Activated CD4-positive, alpha-beta T cell treated with anti-CD3 and anti-CD28 coated beads, Interleukin-2, Interleukin-6, amounts not matched to agents 100 ng/mL and 50 ng/mL, durations not matched to agents 16 hours and 8 hours (primary cell): ENCODE data around the gene BLMH.

Source experiments
- DNase-seq: peaks from one replicate; pipeline ENCODE4 v3.0.0-alpha.2; 2020

The BLMH gene

GRCh38 chr17:30302241-30302640, 10.5 kb upstream of the BLMH start:
- no peak for DNase-seq

DNA sequence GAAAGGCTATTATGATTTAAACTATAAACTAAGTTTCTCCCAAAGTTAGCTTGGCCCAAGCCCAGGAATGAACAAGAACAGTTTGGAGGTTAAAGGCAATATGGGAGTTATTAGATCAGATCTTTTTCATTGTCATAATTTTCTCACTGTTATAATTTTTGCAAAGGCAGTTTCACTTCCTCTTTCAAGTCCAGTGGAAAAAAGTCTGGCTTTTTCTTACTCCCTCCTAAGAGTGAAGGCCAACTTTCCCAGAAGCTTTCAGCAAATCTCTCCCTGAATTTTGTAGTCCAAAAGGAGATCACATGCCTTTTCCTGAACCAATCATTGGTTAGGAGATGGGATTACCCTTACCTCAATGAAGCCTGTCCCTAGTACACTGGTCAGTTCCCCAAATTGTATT, 9.1 kb upstream of the BLMH start:
- DNase-seq = no peak

DNA sequence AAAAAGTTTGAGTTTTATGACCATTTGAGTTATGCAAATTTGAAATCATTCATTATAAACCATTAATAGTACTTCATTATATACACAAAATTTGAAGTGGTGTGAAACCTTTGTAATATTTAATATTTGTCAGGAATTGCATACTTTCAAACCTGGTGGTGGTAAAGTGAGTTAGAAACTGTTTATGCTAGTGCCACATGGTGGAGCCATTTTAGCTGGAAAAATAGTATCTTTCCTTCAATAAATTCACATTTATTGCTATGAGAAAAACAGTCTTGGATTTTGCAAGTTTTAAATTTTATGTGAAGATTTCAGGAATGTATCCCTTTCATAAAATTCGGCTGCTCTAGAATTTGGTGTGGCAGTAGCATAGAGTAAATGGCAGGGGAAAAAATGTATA, 7.3 kb upstream of the BLMH start:
- DNase-seq = no peak

- no peak for DNase-seq
Observed at GRCh38 chr17:30297715-30298114, 6.0 kb upstream of the BLMH start.

GRCh38 chr17:30296499-30297080, 4.8 kb upstream of the BLMH start:
- no peak for DNase-seq

GRCh38 chr17:30292286-30292858, 628 bp upstream of the BLMH start:
- no peak for DNase-seq

DNA sequence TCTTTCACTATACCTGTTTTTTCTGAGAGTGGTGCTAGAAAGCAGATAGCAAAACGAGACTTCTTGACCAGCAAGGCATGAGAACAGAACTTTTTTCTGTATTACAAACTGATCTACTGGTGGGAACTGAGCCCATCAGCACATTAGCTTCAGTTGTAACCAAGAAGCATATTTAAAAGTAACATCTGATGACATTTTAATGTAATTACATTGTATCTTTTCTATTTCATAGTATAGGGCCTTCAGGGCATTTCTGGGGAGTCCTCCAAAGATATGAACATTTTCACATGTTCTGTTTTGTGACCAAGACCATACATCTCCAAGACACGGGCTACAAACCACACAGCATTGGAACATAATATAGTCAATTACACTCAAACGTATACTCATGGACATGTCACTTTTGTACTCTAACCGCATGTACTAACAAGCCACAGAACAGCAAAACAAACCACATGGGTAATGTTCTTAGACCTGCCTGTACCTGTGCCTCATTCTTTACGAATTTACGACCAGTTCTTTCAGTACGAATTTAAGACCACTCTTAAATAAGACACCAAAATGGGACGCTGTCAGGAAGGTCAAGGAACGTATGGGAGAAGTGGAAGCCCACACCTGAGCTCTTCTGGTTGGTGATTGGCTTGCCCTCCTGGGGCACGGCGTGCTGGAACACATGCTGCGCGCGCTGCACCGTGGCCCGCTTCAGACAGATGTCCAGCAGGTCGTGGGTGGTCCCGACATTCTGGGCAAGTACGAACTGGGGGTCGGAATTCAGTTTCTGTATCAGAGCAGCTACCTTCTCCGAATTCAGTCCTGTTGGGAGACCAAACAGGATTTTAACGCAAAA, 825 bp downstream of the BLMH start:
- peak; percentile 61 for DNase-seq

DNA sequence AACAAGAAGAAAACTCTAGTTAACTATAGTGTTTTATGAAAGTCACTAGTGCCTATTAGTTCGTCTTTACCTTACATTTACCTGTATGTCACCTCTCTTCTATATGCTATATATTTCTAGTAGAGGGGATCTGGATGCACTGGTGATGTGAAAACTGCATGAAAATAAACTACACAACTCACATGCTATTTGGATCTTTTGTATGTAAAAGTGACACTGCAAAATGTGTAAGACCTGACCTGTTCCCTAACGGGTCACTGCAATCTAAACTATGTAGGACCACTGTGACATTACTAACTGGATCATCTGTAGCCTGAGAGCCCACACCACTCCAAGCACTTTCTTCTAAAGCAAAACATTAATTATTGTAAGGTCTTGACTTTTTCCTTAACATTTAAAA, 1.7 kb downstream of the BLMH start:
- DNase-seq = no peak

DNA sequence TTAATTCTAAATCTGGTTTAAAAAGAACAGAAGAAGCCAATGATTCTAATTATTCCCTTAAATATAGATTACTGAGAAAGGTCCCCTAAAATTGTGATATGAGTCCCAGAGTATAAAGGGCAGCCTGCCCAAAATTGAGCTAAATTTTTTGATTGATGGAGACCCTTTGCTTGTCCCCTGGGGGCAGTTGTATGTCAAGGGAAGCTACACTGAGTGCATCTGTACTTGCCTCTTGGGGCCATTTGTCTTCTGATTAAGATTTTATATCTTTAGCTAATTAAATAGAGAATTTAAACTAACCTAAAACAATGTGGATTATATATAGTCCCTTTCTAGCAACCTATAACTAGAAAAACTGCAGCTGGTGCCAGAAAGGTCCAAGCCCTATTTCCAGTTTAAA, 12.6 kb downstream of the BLMH start:
- no peak for DNase-seq

DNA sequence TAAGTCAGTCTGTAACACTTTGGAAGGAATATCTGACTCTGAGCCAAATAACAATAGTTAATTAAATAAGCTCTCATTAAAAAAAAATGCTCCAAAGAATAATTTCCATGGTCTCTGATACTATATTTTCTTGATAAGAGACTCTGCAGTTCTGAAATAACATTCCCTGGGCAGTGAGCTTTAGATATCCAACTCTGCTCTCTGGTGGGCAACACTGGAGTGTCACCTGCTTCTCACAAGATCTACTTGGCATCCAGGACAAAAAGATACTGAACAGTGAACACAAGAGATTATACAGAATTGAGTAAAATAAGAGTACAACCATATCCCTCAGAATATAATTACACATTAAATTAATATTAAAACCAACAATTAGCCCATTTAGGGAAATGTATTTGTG, 13.7 kb downstream of the BLMH start:
- peak; percentile 5 for DNase-seq

GRCh38 chr17:30275911-30276310, 15.8 kb downstream of the BLMH start:
- no peak for DNase-seq

- DNase-seq = no peak
Observed at GRCh38 chr17:30274887-30275286, 16.9 kb downstream of the BLMH start.

GRCh38 chr17:30273373-30273772, 18.4 kb downstream of the BLMH start:
- no peak for DNase-seq

DNA sequence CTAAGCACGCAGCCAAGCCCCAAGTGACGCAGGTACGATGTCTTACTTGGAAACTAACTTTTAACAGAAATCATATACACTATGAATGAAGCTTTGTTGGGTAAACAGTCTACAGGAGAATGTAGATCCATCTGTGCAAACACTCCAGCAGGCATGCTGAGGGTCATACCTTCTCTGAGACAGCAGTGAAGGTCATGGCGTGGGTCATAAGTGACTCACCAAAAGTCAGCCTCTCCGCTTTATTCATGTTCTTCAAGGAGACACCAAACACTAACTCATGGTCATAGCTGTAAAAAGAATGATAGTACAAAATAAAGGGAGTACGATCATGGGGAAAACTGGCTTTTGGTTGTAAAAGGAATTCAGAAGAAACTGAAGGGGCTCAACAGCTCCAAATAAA, 20.6 kb downstream of the BLMH start:
- no peak for DNase-seq

DNA sequence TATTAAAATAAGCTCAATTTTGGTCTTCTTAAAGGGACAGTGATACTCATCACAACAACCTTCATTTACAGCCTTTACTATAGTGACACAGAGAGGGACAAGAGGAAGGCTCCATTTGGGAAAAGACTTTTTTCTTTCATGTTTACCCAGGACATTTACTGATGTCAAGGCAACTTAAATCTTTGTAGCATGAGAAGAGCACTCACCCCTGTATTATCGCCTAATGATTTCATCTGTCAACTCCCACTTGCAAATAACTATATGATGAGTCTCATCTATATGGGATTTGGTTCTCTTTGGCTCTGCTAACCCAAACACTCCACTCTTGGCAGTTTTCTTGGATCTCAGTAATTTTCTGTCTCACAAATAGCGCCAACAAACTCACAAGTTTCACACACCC, 24.1 kb downstream of the BLMH start:
- DNase-seq = no peak

GRCh38 chr17:30263552-30264333, 28.0 kb downstream of the BLMH start:
- DNase-seq = no peak

- DNase-seq = no peak
Observed at GRCh38 chr17:30256756-30257506, 34.8 kb downstream of the BLMH start.

DNA sequence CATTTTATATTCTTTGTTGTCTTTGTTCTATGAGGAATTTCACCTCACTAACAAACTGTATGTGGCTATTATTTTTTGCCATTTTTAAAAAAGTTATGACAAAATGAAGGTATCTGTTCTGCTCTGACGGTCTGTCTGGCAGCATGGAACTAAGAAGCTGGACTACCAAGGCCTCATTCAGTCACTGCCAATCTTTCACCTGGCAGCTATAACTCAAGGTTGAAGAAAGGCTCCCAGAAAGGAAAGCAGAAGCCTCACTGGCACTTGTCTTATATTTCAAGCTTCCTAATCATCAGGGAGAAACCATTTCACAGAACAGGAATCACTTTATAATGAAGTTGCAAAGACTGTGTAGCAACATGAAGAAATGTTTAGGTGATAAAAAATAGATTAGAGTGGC, 37.6 kb downstream of the BLMH start:
- no peak for DNase-seq

DNA sequence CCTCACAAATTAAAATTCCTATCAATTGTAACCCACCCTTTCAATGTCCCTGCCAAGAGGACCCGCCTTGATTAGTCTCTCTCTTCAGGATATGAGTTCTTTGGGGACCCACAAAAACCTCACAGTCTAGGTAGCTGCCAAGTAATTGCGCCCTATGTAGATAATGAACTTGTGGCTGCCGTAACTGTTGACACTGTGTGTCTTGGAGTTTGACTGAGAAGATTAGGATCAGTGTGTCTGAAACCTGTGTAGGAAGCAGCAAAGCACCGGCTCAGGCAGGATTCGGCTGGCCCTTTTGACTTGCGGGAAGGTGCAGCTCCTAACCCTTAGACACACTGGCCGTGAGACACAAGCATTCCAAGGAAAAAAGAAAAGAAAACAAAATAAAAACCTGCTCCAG, 38.4 kb downstream of the BLMH start:
- DNase-seq = no peak

DNA sequence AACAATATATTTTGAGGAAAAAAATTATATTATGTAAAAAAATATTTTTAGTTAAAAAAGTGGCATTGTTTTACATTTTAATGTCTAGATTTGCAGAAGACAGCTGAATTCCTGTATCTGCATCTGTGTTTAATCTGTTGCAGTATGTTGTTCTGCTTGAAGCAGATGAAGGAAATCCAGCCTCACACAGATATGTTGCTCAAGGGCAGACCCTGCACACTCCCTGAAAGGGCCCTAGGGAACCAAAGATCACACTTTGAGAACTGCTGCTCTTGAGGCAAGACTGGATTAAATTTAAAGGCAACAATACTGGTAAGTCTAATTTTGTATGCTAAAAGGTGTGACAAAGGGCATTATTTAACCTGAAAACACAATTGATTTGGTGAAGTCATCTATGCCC, 39.8 kb downstream of the BLMH start:
- no peak for DNase-seq

DNA sequence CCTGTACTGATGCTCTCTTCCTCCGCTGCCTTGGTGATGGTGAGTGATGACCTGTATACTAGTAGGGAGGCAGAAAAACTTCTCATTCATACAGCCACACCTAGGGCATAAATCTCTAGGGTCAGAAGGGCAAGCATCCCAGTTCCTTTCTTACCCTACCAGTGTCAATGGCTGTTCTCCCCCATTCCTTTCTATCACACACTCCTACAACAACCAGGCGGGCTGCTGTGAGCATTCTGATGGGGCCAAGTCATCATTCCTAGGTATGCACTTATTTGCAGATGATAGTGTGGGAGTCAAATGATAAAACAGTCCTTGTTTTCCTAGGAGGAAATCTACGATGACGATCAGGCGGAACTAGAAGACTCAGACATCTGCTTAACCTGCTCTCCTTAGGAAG, 42.3 kb downstream of the BLMH start:
- DNase-seq = no peak

DNA sequence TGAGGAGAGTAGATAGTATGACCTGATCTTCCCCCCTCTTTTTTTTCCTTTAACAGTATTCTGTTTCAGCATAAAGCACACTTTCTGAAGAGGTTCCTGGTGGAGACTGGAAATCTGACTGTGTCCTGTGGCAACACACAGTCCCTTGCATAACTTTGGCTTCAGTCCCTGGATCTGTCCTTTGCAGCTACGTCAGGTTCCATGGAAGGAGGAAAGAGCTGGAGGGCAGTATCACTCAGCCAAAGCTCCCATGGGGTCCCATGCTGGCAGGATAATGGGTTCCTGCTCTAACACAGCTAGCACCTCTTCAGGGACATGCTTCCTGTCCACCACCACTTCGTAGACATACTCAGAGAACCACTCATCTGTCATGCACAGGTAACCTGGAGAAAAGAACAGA, 43.0 kb downstream of the BLMH start:
- no peak for DNase-seq

DNA sequence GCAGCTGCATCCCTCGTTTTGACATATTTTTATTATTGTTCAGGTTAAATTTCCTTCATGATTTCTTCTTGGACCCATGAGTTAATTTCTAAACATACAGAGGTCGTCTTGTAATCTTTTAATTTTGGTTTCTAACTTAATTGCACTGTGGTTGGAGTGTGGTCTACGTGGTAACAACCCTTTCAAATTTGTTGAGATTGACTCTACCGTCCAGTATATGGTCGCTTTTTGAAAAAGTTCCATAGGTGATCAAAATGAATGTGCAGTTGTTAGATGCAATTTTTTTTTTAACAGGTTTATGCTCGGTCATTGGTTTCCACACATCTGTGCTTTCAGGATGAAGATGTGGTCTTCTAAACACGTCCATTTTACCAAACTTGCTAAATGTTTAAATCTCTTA, 45.3 kb downstream of the BLMH start:
- no peak for DNase-seq
